Lower leg skin (tissue), 4 donors: ENCODE results near the gene NPHS1. TPM values are rescaled to one million over a fixed set of nuclear protein-coding genes. Genes with fewer than 3 reads are reported as not detected.

Source experiments
- DNase-seq, 2 donors: peaks; one replicate each; pipeline ENCODE4 v3.0.0-alpha.2; 2019; ENCODE audit warnings: low spot score in 2 of 2
- H3K4me3 ChIP-seq: fragments of 200-600 bp; sonication (generic); 2 replicates; pipeline ENCODE4 v1.5.1; 2017; ENCODE audit warnings: mild to moderate bottlenecking, low read depth; ENCODE audit not compliant: poor library complexity, severe bottlenecking
- CTCF ChIP-seq, 3 donors: fragments of 450-650 bp; IDR thresholded peaks; one replicate each; pipeline ENCODE4 v1.5.1; 2016; ENCODE audit warnings: antibody characterized with exemption in 3 of 3, mild to moderate bottlenecking in 3 of 3, moderate library complexity in 2 of 3
- POLR2A ChIP-seq, 2 donors: fragments of 450-650 bp; IDR thresholded peaks; one replicate each; pipeline ENCODE4 v1.6.1; 2016 to 2017; ENCODE audit warnings: antibody characterized with exemption in 2 of 2, mild to moderate bottlenecking in 1 of 2, moderate library complexity in 1 of 2
- WGBS, 2 donors: methylation state at CpG; one replicate each; pipeline ENCODE4 v1.1.5; 2018; 5-methylcytosine and 5-hydroxymethylcytosine counted together
- intact Hi-C: fragments of 100-400 bp; cut with DNase I; formaldehyde crosslinking; loops from one replicate; pipeline ENCODE4 v1.15.0; 2023; ENCODE audit warnings: low total_unique reads
- total RNA-seq, 4 donors: library from RNA; depleted of rRNA; stranded (reverse); fragments of >200 nt; gene quantifications; one replicate each; pipeline ENCODE4 v1.1.0, GENCODE V29; 2016

NPHS1 gene
- total RNA-seq, 4 donors from 2014 or later, result not detected

- DNase-seq, result no peak
- 62 to 66% methylated on average over 7 of the region's 7 CpGs for WGBS, 2 donors
- intact Hi-C loops, result no loop called here
- no peak overlapping the region for H3K4me3 ChIP-seq
- TF ChIP-seq POLR2A (IDR thresholded peaks at IDR 0.05) (no peak), CTCF (IDR thresholded peaks at IDR 0.05) (no peak)
These were observed 18.3 kb downstream of the NPHS1 start for GRCh38 chr19:35833972-35834371.

- intact Hi-C loops, result no loop called here
- 67 to 69% methylated on average over 4 of the region's 4 CpGs for WGBS, 2 donors
- no peak overlapping the region for H3K4me3 ChIP-seq
- TF ChIP-seq CTCF (IDR thresholded peaks at IDR 0.05) (no peak), POLR2A (IDR thresholded peaks at IDR 0.05) (no peak)
- DNase-seq, result no peak
These were observed 20.2 kb downstream of the NPHS1 start for GRCh38 chr19:35832054-35832453.

GRCh38 chr19:35830986-35831385 is 21.3 kb downstream of the NPHS1 start:
- WGBS, 2 donors, result 69 to 74% methylated on average over 18 of the region's 18 CpGs
- no peak for DNase-seq
- TF ChIP-seq POLR2A (IDR thresholded peaks at IDR 0.05) (no peak), CTCF (IDR thresholded peaks at IDR 0.05) (no peak)
- H3K4me3 ChIP-seq, result no peak overlapping the region
- intact Hi-C loops, result no loop called here

GRCh38 chr19:35828692-35829301 is 23.5 kb downstream of the NPHS1 start:
- 8 to 11% methylated on average over 12 of the region's 12 CpGs for WGBS, 2 donors
- intact Hi-C loops, result no loop called here
- TF ChIP-seq CTCF (IDR thresholded peaks at IDR 0.05) (no peak), POLR2A (IDR thresholded peaks at IDR 0.05) (no peak)
- DNase-seq, result peak in 1 of 2 donors; percentile 27
- H3K4me3 ChIP-seq, result no peak overlapping the region

- WGBS, 2 donors, result 75 to 85% methylated on average over 5 of the region's 5 CpGs
- H3K4me3 ChIP-seq, result no peak overlapping the region
- DNase-seq, result no peak
- intact Hi-C loops, result no loop called here
- no peak for TF ChIP-seq POLR2A (IDR thresholded peaks at IDR 0.05)
- TF ChIP-seq CTCF (IDR thresholded peaks at IDR 0.05), result no peak
These were observed 28.2 kb downstream of the NPHS1 start for GRCh38 chr19:35824150-35824549.

GRCh38 chr19:35822579-35822978 is 29.7 kb downstream of the NPHS1 start:
- 73 to 77% methylated on average over 3 of the region's 3 CpGs for whole genome bisulfite sequencing, 2 donors
- DNase-seq, result no peak
- TF ChIP-seq CTCF (IDR thresholded peaks at IDR 0.05) (no peak), POLR2A (IDR thresholded peaks at IDR 0.05) (no peak)
- intact Hi-C loops, result no loop called here
- no peak overlapping the region for H3K4me3 ChIP-seq
